GM12872 (cell line): ENCODE results near the gene PSMD1.

Experiments used
- CTCF ChIP-seq: IDR thresholded peaks from 3 replicates; pipeline ENCODE4 v1.5.1; 2011; ENCODE audit warnings: low read depth, mild to moderate bottlenecking, low read length, moderate library complexity; ENCODE audit not compliant: insufficient read depth

PSMD1 gene

DNA sequence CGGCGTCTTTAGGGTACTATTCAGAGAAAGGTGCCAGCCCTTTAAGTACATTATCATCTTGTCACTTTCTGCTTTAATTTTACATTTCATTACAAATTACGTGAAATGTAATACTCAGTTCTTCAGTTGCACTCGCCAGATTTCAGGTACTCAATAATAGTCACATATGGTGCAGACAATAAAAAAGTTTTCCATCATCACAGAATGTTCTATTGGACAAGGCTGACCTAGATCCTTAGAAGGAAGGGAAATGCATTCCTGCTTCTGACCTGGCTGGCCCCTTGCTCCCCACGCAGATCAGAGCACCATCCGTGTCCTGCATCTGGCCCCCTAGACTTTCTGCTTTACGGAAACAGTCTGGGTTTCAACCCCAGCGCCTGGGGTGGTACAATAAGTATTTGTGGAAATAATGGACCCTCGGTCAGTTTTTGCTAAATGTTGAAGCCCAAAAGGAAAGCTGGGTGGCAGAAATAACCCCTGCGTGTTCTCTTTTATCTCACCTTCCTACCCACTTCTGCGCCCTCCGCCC is 20.0 kb upstream of the PSMD1 start:
- no peak for TF ChIP-seq CTCF

DNA sequence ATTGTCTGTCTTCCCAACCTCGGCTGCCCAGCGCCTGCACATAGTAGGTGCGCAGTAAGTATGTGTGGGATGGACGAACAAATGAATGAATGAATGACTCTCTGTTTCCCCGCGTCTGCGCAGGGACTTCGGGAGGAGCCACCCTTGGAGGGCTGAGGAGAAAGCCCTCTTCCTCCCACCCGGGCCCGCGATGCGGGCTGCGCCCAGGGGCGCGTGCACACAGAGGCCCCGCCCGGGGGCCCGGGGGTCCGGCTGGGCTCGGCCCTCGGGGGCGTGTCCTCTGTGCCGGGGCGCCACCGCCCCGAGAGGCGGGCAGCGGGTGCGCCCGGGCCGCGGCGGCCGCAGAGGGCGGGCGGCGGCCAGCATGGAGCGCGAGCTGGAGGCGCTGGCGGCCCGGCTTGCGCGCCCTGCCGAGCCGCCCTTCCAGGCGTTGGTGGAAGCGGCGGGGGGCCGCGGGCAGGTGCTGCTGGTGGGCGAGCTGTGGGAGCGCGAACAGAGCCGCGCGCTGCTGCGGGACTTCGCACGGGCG is 19.4 kb upstream of the PSMD1 start, which contains the start of gene C2orf72:
Gene C2orf72, plus strand, starts transcription at position 322 of the 529 bp plus-strand sequence. Its CDS starts 43 bp downstream, at position 365.
- no peak for TF ChIP-seq CTCF

DNA sequence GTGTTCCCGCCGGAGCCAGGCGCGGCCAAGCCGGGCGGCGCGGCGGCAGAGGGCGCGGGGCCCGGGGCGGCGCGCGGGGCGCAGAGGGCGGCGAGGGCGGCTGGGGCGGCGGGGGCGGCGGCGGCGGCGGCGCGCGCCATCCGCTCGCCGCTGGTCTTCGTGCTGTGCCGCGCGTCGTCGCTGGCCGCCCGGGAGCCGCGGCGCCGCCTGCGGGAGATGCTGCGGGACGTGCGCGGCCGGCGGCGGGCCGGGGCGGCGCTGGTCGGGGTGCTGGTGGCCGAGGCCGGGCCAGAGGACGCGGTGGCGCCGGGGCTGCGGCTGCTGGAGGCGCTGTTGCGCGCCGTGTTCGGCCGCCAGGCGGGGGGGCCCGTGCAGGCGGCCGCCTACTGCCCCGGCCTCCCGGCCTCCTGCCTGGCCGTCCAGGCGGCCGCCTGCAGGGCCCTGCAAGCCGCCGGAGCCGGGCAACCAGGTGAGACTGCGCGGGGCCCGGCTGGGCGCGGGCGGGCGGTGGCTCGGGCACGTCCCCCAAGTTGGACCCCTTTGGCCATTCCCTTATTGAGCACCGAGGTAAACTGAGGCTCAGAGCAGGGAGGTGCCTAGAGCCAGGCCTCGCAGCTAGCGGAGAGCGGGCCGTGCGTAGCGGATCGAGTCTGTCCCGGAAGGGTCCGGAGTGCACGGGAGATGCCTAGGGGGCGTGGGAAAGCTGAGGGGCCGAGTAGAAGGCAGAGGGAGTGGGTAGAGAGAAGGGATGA is 18.8 kb upstream of the PSMD1 start:
- no peak for TF ChIP-seq CTCF

GRCh38 chr2:231038483-231039293 is 18.0 kb upstream of the PSMD1 start:
- TF ChIP-seq CTCF, result no peak

- TF ChIP-seq CTCF, result no peak
Measured at GRCh38 chr2:231039294-231039664, 17.4 kb upstream of the PSMD1 start.

DNA sequence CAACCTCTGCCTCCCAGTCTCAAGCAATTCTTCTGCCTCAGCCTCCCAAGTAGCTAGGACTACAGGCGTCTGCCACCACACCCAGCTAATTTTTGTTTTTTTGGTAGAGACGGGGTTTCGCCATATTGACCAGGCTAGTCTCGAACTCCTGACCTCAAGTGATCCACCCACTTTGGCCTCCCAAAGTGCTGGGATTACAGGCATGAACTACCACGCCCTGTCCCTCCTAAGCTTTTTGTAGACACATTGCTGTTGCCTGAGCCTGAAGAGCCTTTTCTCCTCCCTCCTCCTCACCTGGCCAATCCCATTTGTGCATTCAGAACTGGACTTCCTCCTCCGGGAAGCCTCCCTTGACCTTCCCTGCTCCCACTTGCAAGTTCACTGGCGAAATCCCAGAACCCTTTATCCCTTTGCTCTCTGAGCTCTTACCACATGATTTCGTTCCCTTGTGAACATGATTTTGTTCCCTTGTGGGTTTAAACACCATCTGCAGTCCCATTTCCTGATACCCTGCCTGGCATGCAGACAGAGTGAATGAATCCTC is 16.8 kb upstream of the PSMD1 start:
- no peak for TF ChIP-seq CTCF

DNA sequence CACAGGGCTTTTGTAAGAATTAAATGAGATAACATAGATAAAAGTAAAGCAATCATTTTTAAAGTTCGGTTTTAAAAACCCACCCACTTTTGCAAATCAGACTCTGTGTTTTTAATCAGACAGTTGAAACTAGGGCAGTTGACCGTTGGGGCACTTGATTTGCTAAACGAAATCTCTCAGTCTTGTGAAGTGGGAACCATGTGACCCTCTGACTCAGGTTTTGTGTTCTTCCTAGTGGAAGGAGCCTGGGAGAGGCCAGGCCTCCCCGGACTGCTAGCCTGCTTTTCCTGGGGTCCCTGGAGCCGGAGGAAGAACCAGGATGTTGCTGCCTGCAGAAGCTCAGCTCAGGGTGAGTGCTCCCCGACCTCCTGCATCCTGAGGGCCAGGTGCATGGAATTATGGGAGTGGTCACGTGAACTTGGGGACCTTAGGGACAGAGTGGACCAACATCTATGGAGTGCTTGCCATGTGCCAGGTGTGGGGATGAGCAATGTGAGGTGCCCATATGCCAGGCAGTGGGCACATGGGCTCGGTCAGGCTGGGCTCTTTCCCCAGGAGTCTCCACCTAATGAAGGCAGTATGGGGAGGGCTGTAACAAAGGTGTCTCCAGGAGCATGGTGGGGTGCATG is 15.5 kb upstream of the PSMD1 start:
- no peak for TF ChIP-seq CTCF
